ENCODE results near the gene SLC12A6.
"Not testable (repeated sequence)": the region's sequence is repeated elsewhere in the genome, so short reads cannot be mapped to it uniquely, and the experiment has no call there.

SLC12A6 gene

DNA sequence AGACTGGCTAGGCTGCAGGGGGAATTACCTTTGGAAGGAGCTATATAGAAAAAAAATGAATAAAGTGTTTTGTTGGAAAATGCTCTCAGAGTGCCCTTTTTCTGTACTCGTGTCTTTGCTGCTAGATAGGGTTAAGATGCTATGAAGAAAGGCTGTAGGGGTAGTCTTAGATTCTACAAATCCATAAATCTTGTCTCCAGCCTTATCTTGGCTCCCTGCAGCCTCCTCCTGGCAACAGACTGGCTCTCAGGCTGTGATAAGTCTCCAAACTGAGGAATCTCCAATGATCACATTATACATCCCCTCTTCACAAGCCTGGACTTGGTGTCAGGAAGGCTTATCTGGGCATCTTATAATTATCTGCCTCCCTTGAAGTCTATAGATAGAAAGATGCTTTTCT lies 20.1 kb upstream of the SLC12A6 start:
- no peak for DNase-seq (ENCODE audit: low read depth in 2 of 2)

- no peak for DNase-seq (ENCODE audit: low read depth in 2 of 2)
Measured at GRCh38 chr15:34355241-34355640, 17.7 kb upstream of the SLC12A6 start.

DNA sequence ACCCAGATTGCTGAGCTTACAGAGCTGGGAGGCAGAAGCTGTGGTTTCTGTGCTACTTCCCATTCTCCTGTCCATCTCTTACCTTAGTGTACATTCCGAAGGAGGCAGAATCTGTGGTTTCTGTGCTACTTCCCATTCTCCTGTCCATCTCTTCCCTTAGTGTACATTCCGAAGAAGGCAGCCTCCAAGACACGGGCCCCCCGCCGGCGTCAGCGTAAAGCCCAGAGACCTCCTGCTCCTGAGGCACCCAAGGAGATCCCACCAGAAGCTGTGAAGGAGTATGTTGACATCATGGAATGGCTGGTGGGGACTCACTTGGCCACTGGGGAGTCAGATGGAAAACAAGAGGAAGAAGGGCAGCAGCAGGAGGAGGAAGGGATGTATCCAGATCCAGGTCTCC lies 16.7 kb upstream of the SLC12A6 start:
- no peak for DNase-seq (ENCODE audit: low read depth in 2 of 2)

GRCh38 chr15:34353627-34354026 lies 16.0 kb upstream of the SLC12A6 start:
- no peak for DNase-seq (ENCODE audit: low read depth in 2 of 2)

DNA sequence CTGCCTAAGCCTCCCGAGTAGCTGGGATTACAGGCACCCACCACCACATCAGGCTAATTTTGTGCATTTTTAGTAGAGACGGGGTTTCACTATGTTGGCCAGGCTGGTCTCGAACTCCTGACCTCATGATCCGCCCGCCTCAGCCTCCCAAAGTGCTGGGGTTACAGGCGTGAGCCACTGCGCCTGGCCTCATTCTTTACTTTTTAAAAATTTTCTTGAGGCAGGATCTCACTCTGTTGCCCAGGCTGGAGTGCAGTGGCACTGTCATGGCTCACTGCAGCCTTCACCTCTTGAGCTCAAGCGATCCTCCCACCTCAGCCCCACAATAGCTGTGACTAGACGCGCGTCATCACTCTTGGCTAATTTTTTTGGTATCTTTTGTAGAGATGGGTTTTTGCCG lies 15.4 kb upstream of the SLC12A6 start:
- DNase-seq (ENCODE audit: low read depth in 2 of 2) = not testable (repeated sequence)

- no peak for DNase-seq (ENCODE audit: low read depth in 2 of 2)
Measured at GRCh38 chr15:34349769-34350168, 12.2 kb upstream of the SLC12A6 start.

DNA sequence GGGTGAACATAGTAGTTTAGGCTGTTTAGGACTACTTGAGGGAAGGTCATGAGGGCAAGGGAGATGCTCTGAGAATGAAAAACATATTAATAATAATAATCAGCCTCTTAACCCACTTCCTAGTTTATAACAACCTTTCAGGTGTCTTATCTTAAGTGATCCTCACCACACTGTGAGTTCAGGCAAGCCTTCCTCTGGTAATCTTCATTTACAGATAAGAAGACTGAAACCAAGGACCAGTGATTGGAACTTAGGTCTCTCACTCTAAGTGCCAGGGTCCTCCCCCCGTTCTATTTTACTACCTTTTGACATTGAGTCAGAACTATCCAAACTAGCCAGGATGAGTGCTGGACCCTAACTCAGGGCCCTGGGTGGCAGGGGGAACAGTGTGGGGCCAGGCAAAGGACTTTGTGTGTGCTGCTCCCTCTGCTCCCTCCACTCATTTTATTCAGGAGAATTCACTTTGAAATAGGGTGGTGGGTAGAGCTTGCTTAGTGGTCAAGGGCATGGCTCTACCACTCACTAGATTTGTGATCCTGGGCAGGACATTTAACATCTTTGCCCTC lies 11.2 kb upstream of the SLC12A6 start:
- no peak for DNase-seq (ENCODE audit: low read depth in 2 of 2)

DNA sequence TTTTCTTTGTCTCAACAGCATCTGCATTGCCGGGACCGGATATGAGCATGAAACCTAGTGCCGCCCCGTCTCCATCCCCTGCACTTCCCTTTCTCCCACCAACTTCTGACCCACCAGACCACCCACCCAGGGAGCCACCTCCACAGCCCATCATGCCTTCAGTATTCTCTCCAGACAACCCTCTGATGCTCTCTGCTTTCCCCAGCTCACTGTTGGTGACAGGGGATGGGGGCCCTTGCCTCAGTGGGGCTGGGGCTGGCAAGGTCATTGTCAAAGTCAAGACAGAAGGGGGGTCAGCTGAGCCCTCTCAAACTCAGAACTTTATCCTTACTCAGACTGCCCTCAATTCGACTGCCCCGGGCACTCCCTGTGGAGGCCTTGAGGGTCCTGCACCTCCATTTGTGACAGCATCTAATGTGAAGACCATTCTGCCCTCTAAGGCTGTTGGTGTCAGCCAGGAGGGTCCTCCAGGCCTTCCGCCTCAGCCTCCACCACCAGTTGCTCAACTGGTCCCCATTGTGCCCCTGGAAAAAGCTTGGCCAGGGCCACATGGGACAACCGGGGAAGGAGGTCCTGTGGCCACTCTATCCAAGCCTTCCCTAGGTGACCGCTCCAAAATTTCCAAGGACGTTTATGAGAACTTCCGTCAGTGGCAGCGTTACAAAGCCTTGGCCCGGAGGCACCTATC lies 10.5 kb upstream of the SLC12A6 start:
- DNase-seq (ENCODE audit: low read depth in 2 of 2) = no peak

DNA sequence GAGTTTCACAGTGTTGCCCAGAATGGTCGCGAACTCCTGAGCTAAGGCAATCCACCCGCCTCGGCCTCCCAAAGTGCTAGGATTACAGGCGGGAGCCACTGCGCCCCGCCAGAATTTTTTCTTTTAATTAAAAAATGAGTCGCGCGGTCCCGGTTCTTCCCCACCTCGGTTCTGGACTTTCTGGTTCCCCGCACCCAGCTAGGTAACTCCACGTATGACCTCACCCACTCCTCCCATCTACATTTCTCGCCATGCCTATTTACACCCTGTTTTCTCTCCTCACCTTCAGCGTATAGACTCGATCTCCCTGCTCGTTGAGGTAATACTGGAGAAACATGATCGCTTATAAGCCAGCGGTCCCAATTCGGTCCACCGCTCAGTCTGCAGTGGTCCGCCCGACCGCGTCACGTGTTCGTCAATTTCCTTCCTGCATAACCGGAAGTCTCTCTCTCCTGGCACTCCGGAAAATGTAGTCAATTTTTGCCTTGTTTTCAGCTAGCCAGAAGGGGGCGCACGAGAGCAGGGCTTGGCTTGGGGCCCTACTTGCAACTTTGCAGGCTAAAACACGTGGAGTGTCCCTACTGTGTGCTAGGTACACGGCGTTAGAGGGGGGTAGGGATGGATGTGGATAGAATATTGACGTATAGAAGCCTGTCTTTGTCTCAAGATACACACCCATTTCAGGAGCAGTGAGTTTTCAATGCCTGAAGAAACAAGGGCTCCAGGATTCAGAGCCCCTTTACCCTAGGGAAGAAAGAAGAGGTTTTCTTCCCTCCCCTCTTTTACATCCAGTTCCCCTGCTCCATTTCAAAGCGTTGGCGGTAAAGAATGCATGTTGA lies 5.4 kb upstream of the SLC12A6 start, which contains the start of the genes NOP10 and NUTM1:
Gene NOP10 (minus strand): TSS at position 400 of the 839 bp plus-strand sequence. CDS start 63 bp downstream, at position 337.
Gene NUTM1 (plus strand): TSS at position 579 of the 839 bp plus-strand sequence. CDS start 382 bp downstream, outside the sequence.
- peak; percentile 86 to 87 for DNase-seq (ENCODE audit: low read depth in 2 of 2)

DNA sequence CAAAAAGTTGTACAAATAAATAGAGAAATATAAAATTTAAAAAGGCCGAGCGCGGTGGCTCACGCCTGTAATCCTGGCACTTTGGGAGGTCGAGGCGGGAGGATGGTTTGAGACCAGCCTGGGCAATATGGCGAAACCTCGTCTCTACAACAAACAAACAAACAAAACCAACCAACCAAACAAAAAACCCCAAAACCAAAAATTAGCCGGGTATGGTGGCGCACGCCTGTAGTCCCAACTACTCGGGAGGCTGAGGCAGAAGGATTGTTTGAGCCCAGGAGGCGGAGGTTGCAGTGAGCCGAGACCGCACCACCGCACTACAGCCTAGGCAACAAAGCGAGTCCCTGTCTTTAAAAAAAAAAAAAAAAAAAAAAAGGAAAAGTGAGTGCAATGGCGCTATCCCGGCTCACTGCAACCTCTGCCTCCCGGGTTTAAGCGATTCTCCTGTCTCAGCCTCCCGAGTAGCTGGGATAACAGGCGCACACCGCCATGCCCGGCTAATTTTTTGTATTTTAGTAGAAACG lies 4.7 kb upstream of the SLC12A6 start:
- DNase-seq (ENCODE audit: low read depth in 2 of 2) = not testable (repeated sequence)

DNA sequence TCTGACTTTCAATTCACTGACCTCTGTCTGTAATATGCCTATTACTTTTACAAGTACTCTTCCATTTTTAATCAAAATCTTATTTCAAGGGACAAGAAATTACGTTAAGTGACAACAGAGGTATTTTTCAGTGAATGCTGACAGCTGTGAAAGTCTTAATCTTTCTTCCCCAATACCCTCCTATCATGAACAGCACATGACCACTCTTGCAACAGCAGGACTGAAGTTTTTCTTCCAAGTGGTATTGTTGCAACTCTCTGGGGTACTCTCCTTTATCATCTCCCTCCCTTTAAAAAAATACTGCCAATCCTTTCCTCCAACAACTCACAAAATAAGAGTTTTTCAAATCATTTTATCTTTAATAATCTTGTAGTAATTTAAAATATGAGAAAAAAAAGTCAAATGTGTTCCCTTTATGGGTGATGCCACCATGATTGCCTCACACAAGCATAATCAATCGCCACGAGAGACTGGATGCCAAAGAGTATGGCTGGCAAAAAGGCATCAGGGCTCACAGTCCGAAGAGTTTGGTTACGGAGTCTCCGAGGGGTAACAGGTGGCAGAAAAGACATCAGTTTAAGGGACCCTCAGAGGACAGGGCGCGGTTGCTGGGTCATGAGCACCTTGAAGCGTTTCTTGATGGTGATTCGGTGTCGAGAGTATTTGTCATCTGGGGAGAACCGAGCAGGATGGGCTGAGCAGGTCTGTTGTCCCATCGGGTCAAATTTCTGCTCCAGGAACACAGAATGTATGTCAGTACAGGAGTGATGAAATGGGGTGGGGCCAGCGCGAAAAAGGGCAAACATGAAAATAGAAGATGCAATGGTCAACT lies 4.0 kb upstream of the SLC12A6 start:
- DNase-seq (ENCODE audit: low read depth in 2 of 2) = no peak

GRCh38 chr15:34339946-34340345 lies 2.4 kb upstream of the SLC12A6 start:
- no peak for DNase-seq (ENCODE audit: low read depth in 2 of 2)

- DNase-seq (ENCODE audit: low read depth in 2 of 2) = no peak
Measured at GRCh38 chr15:34338347-34338746, 766 bp upstream of the SLC12A6 start.

DNA sequence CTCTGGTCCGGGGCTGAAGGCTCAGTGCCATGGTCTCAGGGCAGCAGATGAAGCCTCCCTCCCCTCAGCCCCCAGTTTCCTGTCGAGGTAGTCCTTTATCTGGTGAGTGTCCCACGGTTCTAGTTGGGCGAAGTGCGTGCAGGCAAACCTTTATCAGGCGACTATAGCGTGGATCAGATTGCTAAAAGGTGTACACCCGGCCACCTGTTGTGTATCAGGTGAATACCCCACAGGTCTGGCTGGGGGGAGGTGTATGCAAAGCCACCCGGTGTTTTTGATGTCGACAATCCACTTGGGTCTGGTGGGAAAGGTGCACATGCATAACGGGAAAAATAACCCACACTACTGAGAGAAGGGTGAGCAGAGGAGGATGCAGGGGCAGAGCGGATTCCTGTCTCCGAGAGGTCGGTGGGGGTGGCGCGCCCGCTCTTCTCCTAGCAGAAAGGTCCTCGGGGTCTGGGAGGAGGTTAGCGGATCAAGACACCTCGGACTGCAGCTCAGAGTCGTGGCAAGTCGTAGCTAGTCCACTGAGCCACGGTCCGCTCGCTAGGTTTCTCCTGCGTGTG lies 507 bp downstream of the SLC12A6 start:
- no peak for DNase-seq (ENCODE audit: low read depth in 2 of 2)

DNA sequence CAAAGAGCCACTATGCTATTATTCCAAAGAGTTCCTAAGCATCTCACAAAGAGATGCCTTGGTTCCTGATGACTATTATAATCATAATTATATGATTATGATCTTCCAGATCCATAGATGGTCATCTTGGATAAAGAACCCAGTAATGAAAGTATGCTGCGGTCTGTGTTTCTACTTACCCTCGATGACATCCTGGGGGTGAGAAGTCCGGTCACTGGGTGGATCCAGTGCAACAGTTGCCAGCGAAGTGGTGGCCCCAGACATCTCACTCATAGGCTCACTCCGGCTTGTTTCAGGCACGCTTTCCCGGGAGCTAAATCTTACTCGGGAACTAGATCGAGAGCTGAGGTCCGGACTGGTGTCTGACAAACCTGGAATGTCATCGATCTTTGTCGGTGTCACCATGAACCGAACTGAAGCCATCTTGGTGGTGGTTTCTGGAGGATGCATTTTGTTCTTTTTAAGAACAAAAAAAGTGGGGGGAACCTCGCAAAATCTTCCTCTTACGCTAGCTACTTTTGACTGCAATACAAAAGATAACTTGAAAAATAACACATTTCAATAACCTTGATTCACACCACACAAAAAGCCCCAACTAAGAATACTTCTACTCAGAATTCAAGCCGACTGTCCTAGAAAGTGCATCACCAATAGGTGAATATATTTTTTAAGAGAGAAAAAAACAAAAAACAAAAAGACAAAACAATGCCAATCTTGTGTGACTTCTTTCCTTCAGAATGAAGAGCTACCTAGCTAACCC lies 1.2 kb downstream of the SLC12A6 start:
- DNase-seq (ENCODE audit: low read depth in 2 of 2) = no peak

DNA sequence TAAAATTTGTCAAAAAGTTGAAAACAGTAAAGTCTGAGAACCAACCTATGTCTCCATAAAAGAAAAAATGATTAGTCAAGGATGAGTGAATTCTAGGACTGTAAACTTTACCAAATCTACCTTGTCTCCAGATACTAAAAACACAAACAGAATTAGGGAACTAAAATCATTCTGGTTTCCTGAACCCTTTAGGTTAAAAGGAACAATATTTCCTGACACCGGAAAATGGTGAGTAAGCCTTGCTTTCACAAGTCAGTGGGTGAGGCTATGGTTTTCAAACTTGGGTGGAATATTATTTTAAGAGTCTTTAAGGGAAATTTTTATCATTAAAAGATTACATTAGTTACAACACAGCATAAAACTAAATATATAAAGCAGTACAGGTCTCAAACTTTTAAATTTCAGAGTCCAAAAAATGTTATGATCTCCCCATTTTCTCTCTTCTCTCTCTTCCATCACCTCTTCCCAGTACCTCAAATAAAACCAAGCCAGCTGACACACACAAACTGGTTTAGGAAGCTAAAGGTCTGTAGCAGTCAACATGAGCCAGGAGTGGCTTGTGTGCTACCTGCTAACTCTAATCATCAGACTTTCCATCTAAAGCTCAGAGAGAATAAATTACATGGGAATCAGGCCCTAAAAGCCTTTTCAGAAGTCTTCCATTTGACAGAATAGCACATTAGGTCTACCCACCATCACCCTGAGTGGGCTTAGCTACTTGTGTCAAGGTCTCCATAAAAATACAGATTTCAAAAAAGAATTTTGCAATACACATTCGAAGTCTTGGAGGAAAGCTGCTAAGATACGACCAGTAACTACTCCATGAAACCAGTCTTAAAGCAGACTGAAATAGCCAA lies 2.2 kb downstream of the SLC12A6 start:
- no peak for DNase-seq (ENCODE audit: low read depth in 2 of 2)

GRCh38 chr15:34334672-34335071 lies 2.9 kb downstream of the SLC12A6 start:
- no peak for DNase-seq (ENCODE audit: low read depth in 2 of 2)

DNA sequence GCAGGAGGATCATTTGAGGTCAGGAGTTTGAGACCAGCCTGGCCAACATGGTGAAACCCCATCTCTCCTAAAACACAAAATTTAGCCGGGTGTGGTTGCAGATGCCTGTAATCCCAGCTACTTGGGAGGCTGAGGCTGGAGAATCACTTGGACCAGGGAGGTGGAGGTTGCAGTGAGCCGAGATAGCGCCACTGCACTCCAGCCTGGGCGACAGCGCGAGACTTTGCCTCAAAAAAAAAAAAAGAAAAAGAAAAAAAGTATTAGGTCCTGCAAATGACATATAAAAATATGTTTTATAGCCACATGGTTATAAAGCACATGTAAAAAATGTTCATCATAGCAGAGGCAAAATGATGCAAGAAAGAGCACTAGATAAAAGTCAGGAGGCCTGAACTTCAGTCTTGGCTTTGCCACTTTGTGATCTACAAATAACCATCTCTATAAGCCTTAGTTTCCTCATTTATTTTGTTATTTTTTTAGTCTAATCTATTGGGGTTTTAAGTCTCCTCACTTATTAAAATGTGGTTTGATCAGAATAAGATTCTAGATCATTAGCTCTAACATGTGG lies 4.9 kb downstream of the SLC12A6 start:
- DNase-seq (ENCODE audit: low read depth in 2 of 2) = no peak

- DNase-seq (ENCODE audit: low read depth in 2 of 2) = no peak
Measured at GRCh38 chr15:34331809-34332208, 5.8 kb downstream of the SLC12A6 start.

Data from activated CD8-positive, alpha-beta memory T cell treated with anti-CD3 and anti-CD28 coated beads for 4 hours (primary cell).